ENCODE measurements around the gene KLF16.

Gene KLF16

GRCh38 chr19:1827566-1828278 lies 35.7 kb downstream of the KLF16 start:
- H3K4me3 ChIP-seq (ENCODE audit: low read depth, low read length) = no peak overlapping the region
- no peak for TF ChIP-seq CTCF (IDR thresholded peaks at IDR 0.05; ENCODE audit: borderline replicate concordance, insufficient read depth, low read depth, low read length)

GRCh38 chr19:1826557-1827521 lies 36.5 kb downstream of the KLF16 start:
- no peak overlapping the region for H3K4me3 ChIP-seq (ENCODE audit: low read depth, low read length)
- TF ChIP-seq CTCF (IDR thresholded peaks at IDR 0.05; ENCODE audit: borderline replicate concordance, insufficient read depth, low read depth, low read length) = no peak

GRCh38 chr19:1825909-1826556 lies 37.3 kb downstream of the KLF16 start:
- no peak overlapping the region for H3K4me3 ChIP-seq (ENCODE audit: low read depth, low read length)
- TF ChIP-seq CTCF (IDR thresholded peaks at IDR 0.05; ENCODE audit: borderline replicate concordance, insufficient read depth, low read depth, low read length) = peak; percentile 92

GRCh38 chr19:1824252-1824622 lies 39.1 kb downstream of the KLF16 start:
- H3K4me3 ChIP-seq (ENCODE audit: low read depth, low read length) = no peak overlapping the region
- TF ChIP-seq CTCF (IDR thresholded peaks at IDR 0.05; ENCODE audit: borderline replicate concordance, insufficient read depth, low read depth, low read length) = no peak

- no peak for TF ChIP-seq CTCF (IDR thresholded peaks at IDR 0.05; ENCODE audit: borderline replicate concordance, insufficient read depth, low read depth, low read length)
- H3K4me3 ChIP-seq (ENCODE audit: low read depth, low read length) = no peak overlapping the region
Measured at GRCh38 chr19:1823539-1824251, 39.7 kb downstream of the KLF16 start.

GRCh38 chr19:1823020-1823419 lies 40.4 kb downstream of the KLF16 start:
- TF ChIP-seq CTCF (IDR thresholded peaks at IDR 0.05; ENCODE audit: borderline replicate concordance, insufficient read depth, low read depth, low read length) = no peak
- H3K4me3 ChIP-seq (ENCODE audit: low read depth, low read length) = no peak overlapping the region

All from GM12875 (cell line).